Gastroesophageal sphincter (tissue), 4 donors: Measurements from ENCODE around the gene CLIP2. TPM values are rescaled to one million over a fixed set of nuclear protein-coding genes. Genes with fewer than 3 reads are reported as not detected.

Experiments used
- ATAC-seq: fragments of 150-250 bp; one replicate; pipeline ENCODE4 v1.9.1; 2016; ENCODE audit warnings: mild to moderate bottlenecking, moderate library complexity
- H3K27ac ChIP-seq, 4 donors: fragments of 200-600 bp; sonication (generic) in 3 of 4; 1 replicate in 3 of 4; 2 replicates in 1 of 4; pipeline ENCODE4 v1.5.1; 2016 to 2019
- H3K27me3 ChIP-seq: fragments of 200-600 bp; sonication (generic); one replicate; pipeline ENCODE4 v1.5.1; 2019
- H3K36me3 ChIP-seq, 2 donors: fragments of 200-600 bp; sonication (generic); one replicate each; pipeline ENCODE4 v1.5.1; 2019; ENCODE audit warnings: control low read depth in 1 of 2
- H3K4me1 ChIP-seq, 3 donors: fragments of 200-600 bp; sonication (generic); 1 replicate in 2 of 3; 2 replicates in 1 of 3; pipeline ENCODE4 v1.5.1; 2016 to 2019; ENCODE audit warnings: control low read depth in 2 of 3
- H3K4me3 ChIP-seq, 2 donors: fragments of 200-600 bp; sonication (generic); one replicate each; pipeline ENCODE4 v1.5.1; 2019; ENCODE audit warnings: mild to moderate bottlenecking in 1 of 2, moderate library complexity in 1 of 2
- H3K9me3 ChIP-seq, 3 donors: fragments of 200-600 bp; sonication (generic); one replicate each; pipeline ENCODE4 v1.5.1; 2017 to 2019; ENCODE audit warnings: control low read depth in 2 of 3
- EP300 ChIP-seq: sonication (generic); formaldehyde crosslinking; IDR thresholded peaks from one replicate; pipeline ENCODE4 v1.6.1; 2017; ENCODE audit warnings: antibody characterized with exemption, mild to moderate bottlenecking
- POLR2A ChIP-seq, 2 donors: fragments of 450-650 bp; IDR thresholded peaks; one replicate each; pipeline ENCODE4 v1.6.1; 2017; ENCODE audit warnings: antibody characterized with exemption in 2 of 2, mild to moderate bottlenecking in 2 of 2, moderate library complexity in 1 of 2
- POLR2AphosphoS5 ChIP-seq: sonication (generic); formaldehyde crosslinking; IDR thresholded peaks from one replicate; pipeline ENCODE4 v1.6.1; 2017; ENCODE audit warnings: antibody characterized with exemption
- WGBS, 2 donors: methylation state at CpG; one replicate each; pipeline ENCODE4 v1.1.5; 2018; ENCODE audit warnings: low coverage in 1 of 2; 5-methylcytosine and 5-hydroxymethylcytosine counted together
- total RNA-seq, 4 donors: library from RNA; depleted of rRNA; stranded (reverse); fragments of >200 nt; gene quantifications; one replicate each; pipeline ENCODE4 v1.1.0, GENCODE V29; 2016
- TF ChIP-seq, protein P1 (sequence below), 4 experiments: fragments of 200-600 bp in 2 of 4; fragments of 450-650 bp in 2 of 4; sonication (generic) in 1 of 4; IDR thresholded peaks; one replicate each; pipeline ENCODE4 v1.5.1; 2017 to 2019; ENCODE audit warnings: antibody characterized with exemption in 4 of 4, mild to moderate bottlenecking in 2 of 4, moderate library complexity in 2 of 4

CLIP2 gene
- total RNA-seq, 4 donors from 2014 or later = 23.0 to 50.7 (median 35.5) TPM

DNA sequence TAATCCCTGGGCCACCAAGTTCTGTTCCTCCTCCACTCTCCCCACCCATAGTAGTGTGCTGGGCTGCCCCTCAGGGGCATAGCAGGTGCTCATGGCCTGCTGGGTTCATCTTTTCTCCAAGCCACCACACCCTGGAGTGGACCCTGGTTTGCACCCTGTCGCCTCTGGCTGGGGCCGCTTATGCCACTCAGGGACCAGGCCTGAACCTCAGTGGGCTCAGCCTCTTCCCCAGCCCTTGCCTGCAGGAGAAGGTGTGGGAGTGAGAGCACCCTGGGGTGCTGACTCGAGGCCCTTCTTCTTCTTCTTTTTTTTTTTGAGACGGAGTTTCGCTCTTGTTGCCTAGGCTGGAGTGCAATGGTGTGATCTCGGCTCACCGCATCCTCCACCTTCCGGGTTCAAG, 10.2 kb downstream of the CLIP2 start:
- no peak overlapping the region for H3K4me3 ChIP-seq
- H3K9me3 ChIP-seq = no peaks in the 10 kb centered on the region
- H3K36me3 ChIP-seq = no peaks in the 10 kb centered on the region
- no peak for TF ChIP-seq POLR2A (IDR thresholded peaks at IDR 0.05)
- TF ChIP-seq POLR2AphosphoS5 = no peak
- TF ChIP-seq EP300 = no peak
- peaks cover 0 to 20% (median 3%) of the 10 kb centered on the region in 3 donors for H3K4me1 ChIP-seq
- H3K27ac ChIP-seq = no peak overlapping the region
- no peak for ATAC-seq
- 72% methylated on average over 2 of the region's 8 CpGs; no CpG with 5 or more reads in 1 of the 2 donors for WGBS, 2 donors
- no peaks in the 10 kb centered on the region for H3K27me3 ChIP-seq

DNA sequence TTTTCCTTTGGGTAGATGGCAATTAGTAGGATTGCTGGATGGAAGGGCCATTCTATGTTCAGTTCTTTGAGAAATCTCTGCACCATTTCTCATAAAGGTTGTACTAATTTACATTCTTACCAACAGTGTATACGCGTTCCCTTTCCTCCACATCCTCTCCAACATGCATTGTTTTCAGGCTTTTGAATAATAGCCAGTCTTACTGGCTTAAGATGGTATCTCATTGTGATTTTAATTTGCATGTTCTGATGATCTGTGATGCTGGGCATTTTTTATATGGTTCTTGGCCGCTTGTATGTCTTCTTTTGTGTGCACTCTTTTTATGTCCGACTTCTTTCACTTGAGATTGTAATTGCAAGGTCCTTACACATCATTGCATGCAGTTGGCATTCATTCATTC, 11.7 kb downstream of the CLIP2 start:
- WGBS, 2 donors = 89 to 91% methylated on average over 4 of the region's 4 CpGs

DNA sequence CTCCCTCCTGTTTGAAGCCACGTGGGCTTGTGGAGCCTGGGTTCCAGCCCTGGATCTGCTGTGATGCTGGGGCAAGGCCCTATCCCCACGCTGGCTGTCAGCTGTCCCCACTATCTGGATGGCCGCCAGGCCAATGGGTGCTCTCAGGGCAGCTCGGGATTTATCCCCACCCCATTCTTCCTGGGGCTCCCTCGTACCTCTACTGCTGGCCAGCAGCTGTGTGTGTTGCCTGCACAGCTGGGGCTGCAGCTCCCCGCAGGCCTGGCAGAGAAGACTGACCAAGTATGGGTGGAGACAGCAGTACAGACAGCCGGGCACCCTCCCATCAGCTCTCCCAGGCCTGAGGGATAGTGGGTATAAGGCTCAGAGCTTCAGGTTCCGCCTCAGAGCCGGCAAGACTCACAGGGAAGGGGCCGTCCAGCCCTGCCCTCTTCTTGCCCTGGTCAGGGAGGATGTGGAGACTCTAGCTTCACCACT, 13.6 kb downstream of the CLIP2 start:
- Histone ChIP-seq H3K27ac (no peak overlapping the region), H3K4me1 (peaks cover 0 to 34% (median 11%) of the 10 kb centered on the region in 3 donors), H3K27me3 (no peaks in the 10 kb centered on the region), H3K4me3 (no peak overlapping the region), H3K9me3 (no peaks in the 10 kb centered on the region), H3K36me3 (no peaks in the 10 kb centered on the region)
- TF ChIP-seq POLR2A (IDR thresholded peaks at IDR 0.05) (no peak), POLR2AphosphoS5 (no peak), EP300 (no peak)
- ATAC-seq = no peak
- WGBS, 2 donors = 31% methylated on average over 2 of the region's 10 CpGs; no CpG with 5 or more reads in 1 of the 2 donors

More for the DNA sequence above, 11.7 kb downstream of the CLIP2 start:
- Histone ChIP-seq H3K27me3 (no peaks in the 10 kb centered on the region), H3K27ac (no peak overlapping the region), H3K4me1 (peaks cover 0 to 16% (median 0%) of the 10 kb centered on the region in 3 donors), H3K9me3 (no peaks in the 10 kb centered on the region), H3K36me3 (no peaks in the 10 kb centered on the region), H3K4me3 (no peak overlapping the region)
- no peak for ATAC-seq
- TF ChIP-seq POLR2AphosphoS5 = no peak
- TF ChIP-seq, protein P1, sequence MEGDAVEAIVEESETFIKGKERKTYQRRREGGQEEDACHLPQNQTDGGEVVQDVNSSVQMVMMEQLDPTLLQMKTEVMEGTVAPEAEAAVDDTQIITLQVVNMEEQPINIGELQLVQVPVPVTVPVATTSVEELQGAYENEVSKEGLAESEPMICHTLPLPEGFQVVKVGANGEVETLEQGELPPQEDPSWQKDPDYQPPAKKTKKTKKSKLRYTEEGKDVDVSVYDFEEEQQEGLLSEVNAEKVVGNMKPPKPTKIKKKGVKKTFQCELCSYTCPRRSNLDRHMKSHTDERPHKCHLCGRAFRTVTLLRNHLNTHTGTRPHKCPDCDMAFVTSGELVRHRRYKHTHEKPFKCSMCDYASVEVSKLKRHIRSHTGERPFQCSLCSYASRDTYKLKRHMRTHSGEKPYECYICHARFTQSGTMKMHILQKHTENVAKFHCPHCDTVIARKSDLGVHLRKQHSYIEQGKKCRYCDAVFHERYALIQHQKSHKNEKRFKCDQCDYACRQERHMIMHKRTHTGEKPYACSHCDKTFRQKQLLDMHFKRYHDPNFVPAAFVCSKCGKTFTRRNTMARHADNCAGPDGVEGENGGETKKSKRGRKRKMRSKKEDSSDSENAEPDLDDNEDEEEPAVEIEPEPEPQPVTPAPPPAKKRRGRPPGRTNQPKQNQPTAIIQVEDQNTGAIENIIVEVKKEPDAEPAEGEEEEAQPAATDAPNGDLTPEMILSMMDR (IDR thresholded peaks at IDR 0.05) = no peak
- no peak for TF ChIP-seq POLR2A (IDR thresholded peaks at IDR 0.05)
- no peak for TF ChIP-seq EP300

DNA sequence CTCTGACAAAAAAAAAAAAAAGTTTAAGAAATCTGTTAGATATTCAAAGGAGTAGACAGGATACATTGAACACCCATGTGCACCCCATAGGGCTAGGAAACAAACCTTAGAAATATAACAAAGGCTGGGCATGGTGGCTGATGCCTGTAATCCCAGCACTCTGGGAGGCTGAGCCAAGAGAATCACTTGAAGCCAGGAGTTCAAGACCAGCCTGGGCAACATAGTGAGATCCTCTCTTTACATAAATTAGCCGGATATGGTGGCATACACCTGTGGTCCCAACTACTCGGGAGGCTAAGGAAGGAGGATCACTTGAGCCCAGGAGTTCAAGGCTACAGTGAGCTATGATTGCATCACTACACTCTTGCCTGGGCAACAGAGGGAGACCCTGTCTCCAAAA, 15.3 kb downstream of the CLIP2 start:
- Histone ChIP-seq H3K9me3 (no peaks in the 10 kb centered on the region), H3K27me3 (no peaks in the 10 kb centered on the region), H3K4me3 (no peak overlapping the region), H3K36me3 (no peaks in the 10 kb centered on the region), H3K4me1 (peaks cover 0 to 35% (median 11%) of the 10 kb centered on the region in 3 donors), H3K27ac (no peak overlapping the region)
- WGBS, 2 donors = 95 to 100% methylated on average over 1 to 2 of the region's 2 CpGs
- no peak for ATAC-seq
- no peak for TF ChIP-seq POLR2AphosphoS5
- TF ChIP-seq, protein P1 (IDR thresholded peaks at IDR 0.05) = no peak
- TF ChIP-seq POLR2A (IDR thresholded peaks at IDR 0.05) = no peak
- no peak for TF ChIP-seq EP300

DNA sequence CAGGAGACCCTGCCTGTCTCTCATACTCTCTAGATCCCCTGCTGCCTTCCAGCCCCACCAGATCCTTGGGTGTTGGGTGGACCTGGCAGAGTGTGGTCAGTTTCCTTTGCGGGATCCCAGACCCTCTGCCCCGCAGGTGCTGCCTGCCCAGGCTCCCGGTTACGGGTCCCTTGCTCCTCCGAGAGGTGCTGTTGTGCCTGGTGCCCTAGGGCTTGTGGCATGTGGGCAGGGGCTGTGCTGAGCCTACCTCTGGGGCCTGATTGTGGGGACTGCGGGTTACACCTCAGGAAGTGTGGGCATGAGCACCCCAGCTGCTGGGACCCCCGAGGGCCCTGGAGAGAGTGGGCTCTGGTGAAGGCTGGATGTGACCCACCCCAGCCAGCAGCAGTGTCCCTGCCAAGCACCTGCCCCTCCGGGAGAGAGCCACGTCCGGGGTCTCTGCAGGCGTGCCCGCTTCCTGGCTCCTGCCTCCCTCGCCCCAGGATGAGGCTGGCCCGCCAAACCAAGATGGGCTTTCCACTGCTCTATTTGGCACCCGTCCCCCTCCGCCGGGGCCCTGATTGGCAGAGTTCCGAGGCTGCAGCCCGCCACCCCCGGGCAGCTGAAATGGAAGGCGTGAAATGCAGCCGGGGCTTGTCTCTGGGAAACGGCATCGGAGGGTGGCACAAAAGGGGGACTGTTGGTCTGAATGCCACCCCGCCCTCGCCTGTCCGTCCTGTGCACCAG, 17.0 kb downstream of the CLIP2 start:
- TF ChIP-seq POLR2A (IDR thresholded peaks at IDR 0.05) (no peak), POLR2AphosphoS5 (no peak), EP300 (no peak)
- TF ChIP-seq, protein P1 (IDR thresholded peaks at IDR 0.05) = no peak
- H3K9me3 ChIP-seq = no peaks in the 10 kb centered on the region
- peak overlapping the region in 1 of 2 donors; percentile 33 for H3K4me3 ChIP-seq
- H3K36me3 ChIP-seq = no peaks in the 10 kb centered on the region
- WGBS, 2 donors = 20% methylated on average over 1 to 2 of the region's 27 CpGs
- no peak for ATAC-seq
- H3K4me1 ChIP-seq = peaks cover 0 to 43% (median 11%) of the 10 kb centered on the region in 3 donors
- H3K27ac ChIP-seq = peak overlapping the region in 2 of 4 donors; percentile 65 to 68
- no peaks in the 10 kb centered on the region for H3K27me3 ChIP-seq
